ENCODE measurements around the gene ZNF862.

Gene ZNF862

DNA sequence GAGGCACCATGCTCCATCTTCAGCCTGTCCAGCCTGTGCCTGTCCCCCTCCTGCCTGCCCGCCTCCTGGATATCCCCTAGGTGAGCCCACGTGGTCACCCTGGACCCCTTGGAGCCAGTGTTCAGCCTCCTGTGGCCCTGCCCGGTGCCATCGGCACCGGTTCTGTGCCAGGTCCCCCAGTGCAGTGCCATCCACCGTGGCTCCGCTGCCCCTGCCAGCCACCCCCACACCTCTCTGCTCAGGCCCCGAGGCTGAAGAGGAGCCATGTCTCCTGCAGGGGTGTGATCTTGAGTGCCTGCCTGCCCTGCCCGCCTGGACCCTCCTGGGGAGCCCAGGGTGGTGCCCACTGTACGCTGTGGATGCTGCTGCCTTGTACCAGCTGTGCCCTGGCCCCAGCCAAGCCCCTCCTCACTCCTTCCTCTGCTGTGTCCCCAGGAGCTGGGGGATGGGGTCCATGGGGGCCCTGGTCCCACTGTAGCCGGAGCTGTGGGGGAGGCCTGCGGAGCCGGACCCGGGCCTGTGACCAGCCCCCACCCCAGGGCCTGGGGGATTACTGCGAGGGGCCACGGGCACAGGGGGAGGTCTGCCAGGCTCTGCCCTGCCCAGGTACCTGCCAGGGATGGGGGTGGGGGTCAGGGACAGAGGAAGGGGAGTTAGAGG is 26.2 kb upstream of the ZNF862 start:
- DNase-seq, result no peak

DNA sequence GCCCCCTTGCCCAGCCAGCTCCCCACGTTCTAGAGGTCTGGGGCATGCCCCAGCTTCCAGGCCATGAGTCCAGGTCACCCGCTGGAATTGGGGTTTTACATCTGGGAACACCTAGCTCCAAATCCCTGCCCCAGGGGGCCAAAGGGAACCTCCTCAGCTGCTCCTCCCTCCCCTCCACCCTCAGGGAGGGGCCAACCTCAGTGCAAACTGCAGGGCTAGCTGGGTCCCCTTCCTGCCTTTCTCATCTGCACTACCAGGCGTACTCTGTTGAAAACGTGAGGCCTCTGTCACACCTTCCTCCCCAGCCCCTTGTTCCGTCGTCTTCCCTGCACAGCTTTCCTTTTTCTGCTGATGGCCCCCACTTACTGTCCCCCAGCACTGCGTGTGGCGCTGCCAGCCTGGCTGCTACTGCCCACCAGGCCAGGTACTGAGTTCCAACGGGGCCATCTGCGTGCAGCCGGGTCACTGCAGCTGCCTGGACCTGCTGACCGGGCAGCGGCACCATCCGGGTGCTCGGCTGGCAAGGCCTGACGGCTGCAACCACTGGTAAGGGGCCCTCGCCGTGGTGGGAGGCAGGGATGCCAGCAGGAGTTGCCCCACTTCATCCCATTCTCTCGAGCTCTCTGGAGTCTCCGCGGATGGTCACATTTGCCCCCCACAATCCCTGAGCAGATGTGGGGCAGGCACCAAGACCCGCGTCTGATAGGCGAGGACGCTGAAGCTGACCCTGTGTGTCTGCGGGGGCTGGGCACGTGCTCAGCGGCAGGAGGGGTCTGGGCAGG is 24.7 kb upstream of the ZNF862 start:
- DNase-seq, result no peak

DNA sequence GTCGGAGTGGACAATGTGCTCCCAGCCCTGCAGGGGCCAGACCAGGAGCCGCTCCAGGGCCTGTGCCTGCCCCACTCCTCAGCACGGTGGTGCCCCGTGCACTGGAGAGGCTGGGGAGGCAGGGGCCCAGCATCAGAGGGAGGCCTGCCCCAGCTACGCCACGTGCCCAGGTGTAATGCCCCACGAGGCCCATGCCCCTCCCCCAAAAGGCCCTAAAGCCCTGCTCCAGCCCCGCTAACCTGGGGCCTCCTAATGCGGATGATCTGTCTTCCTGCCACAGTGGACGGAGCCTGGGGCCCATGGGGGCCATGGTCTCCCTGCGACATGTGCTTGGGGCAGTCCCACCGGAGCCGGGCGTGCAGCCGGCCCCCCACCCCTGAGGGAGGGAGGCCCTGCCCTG is 23.7 kb upstream of the ZNF862 start:
- no peak for DNase-seq

DNA sequence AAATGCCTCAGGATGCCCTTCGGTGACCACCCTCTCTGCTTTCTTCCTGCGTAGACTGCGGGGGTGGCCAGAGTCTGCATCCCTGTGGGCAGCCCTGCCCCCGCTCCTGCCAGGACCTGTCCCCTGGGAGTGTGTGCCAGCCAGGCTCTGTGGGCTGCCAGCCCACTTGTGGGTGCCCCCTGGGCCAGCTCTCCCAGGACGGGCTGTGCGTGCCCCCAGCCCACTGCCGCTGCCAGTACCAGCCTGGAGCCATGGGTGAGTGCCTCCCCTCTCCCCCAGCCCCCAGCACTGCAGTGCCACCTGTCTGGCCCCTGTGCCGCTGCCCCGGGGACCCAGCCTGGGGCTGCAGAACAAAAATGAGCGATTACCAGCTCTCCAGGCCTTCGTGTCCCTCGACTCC is 23.1 kb upstream of the ZNF862 start:
- no peak for DNase-seq

DNA sequence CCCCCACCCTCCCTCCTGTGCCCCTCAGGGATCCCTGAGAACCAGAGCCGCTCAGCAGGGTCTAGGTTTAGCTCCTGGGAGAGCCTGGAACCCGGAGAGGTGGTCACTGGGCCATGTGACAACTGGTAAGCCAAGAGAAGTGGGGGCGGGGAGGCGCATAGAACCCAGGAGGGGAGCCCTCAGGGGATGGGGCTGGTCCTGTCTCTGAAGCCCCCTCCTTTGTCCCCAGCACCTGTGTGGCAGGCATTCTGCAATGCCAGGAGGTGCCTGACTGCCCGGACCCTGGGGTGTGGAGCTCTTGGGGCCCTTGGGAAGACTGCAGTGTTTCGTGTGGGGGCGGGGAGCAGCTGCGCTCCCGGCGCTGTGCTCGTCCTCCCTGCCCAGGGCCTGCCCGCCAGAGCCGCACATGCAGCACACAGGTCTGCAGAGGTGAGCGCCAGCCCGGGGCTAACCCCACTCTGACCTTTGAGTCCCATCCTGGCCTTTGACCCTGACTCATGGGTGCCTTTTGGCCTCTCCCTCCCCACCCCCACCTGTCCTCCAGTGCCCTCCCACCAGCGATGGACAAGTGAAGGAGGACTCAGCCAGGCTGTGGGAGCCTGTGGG is 22.4 kb upstream of the ZNF862 start:
- DNase-seq, result no peak

DNA sequence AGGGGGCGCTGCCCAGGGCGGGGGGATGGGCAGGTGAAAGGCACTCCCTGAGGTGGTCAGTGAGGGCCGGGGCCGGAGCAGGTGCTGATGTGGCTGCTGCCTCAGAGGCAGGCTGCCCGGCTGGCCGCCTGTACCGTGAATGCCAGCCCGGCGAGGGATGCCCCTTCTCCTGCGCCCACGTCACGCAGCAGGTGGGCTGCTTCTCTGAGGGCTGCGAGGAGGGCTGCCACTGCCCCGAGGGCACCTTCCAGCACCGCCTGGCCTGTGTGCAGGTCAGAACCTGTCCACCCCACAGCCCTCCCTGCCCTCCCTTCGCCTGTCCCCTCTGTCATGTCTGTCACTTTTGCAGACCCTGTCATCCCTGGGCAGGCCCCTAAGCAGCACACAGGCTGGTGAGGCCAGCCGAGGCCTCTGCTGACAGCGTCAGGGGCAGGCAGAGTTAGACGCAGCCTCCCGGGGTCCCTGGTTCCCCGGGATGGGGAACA is 21.9 kb upstream of the ZNF862 start:
- no peak for DNase-seq

DNA sequence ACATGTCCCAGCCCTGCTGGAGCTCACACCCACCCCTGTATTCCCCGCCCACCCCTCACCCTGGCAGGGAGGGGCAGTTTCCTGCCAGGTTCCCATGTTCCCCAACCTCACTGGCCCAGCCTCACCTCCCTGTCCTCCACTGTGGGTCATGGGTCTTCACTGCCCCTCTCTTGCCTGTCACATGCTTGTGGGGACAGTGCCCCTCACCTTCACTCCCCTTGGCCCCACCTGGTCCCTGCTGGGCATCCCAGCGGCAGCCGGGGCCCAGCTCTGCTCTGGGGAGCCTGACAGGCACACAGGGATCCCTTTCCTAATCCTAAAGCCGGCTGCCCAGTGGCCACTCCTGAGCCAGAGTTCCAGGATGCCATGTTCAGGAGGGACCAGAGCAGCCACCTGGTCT is 21.4 kb upstream of the ZNF862 start:
- DNase-seq, result no peak

DNA sequence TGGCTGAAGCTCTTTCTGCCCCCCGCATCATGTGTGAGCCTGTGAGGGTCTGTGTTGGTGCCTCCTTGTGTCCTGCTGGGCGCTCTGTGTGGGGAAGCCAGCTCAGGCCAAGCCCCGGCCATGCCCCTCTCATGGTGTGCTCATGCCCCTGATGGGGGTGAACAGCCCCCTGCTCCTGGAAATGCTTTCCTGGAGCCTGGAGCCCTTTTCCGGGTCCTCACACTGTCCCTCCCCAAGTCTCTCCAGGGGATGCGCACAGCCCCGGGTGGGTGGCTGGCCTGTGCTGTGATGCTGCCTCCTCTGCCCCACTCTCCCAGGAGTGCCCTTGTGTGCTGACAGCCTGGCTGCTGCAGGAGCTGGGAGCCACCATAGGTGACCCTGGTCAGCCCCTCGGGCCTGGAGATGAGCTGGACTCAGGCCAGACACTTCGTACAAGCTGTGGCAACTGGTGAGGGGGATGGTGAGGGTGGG is 20.8 kb upstream of the ZNF862 start:
- no peak for DNase-seq

DNA sequence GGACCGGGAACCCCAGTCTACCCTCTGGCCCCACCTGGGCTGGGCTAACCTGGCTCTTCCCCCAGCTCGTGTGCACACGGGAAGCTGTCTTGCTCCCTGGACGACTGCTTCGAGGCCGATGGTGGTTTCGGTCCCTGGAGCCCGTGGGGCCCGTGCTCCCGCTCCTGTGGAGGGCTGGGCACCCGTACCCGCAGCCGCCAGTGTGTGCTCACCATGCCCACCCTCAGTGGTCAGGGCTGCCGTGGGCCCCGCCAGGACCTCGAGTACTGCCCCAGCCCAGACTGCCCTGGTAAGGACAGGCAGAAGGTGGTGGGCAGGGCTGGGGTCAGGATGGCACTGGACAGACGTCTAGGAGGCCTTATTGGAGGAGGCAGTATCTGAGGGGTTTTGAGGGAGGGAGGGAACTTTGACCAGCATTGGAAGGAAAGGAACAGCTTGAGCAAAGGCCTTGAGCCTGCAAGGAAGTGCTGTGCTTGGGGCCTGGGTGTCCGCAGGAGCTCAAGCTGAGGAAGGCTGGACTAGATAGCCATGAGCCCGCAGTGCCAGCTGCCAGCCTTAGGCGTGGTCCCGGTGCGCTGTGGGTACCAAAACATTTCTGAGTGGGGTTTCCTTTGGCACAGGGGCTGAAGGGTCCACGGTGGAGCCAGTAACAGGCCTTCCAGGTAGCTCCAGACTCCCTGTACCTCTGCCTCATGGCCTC is 20.2 kb upstream of the ZNF862 start:
- DNase-seq, result no peak

DNA sequence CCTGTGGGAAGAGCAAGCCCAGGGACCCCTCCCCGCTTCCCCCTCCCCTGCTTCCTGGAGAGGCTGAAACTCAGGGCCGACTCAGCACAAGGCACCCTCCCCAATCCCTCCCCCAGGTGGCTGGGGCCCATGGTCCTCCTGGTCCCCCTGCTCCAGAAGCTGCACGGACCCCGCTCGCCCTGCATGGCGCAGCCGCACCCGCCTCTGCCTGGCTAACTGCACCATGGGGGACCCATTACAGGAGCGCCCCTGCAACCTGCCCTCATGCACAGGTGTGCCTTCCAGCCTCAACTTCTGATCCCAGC is 19.7 kb upstream of the ZNF862 start:
- DNase-seq, result no peak

DNA sequence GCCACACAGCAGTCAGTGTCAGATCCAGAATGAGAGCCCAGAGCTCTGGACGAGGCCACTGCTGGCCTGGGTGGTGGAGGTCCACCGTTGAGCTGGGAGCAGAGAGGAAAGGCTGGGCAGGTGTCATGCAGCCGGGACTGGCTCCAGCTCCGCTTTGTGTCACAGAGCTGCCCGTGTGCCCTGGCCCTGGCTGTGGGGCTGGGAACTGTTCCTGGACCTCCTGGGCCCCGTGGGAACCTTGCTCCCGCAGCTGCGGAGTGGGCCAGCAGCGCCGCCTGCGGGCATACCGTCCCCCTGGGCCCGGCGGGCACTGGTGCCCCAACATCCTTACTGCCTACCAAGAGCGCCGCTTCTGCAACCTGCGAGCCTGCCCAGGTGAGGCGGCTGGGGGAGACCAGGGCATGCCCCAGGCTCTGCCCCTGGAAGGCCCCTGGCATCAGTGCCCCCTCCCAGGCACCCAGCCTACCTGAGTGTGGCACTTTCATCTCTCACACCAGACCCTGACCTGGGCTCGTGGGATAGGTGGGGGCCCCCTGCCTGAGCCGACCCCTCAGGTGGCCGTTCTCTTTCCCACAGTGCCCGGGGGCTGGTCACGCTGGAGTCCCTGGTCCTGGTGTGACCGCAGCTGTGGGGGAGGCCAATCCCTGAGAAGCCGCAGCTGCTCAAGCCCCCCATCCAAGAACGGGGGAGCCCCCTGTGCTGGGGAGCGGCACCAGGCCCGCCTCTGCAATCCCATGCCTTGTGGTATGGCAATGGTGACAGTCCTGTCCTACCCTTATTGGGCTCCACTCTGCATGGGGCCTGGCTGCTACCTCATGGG is 18.8 kb upstream of the ZNF862 start:
- DNase-seq, result no peak

DNA sequence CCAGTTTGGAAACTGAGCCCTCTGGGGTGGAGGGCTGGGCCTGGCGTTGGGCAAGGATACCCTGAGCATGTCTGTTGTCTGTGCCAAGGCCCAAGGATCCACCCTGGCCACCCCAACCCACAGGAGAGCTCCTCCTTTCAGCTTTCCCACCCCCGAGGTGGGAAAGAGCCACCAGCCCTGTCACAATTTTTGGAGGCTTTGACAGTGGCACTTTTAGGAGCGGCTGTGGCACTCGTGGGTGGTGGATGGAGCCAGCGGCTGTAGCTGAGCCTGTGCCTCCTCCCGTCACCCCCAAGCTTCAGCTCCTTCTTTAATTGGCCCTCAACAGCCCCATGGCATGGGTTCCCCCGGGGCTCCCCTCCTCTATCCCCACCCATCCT is 18.2 kb upstream of the ZNF862 start:
- no peak for DNase-seq

DNA sequence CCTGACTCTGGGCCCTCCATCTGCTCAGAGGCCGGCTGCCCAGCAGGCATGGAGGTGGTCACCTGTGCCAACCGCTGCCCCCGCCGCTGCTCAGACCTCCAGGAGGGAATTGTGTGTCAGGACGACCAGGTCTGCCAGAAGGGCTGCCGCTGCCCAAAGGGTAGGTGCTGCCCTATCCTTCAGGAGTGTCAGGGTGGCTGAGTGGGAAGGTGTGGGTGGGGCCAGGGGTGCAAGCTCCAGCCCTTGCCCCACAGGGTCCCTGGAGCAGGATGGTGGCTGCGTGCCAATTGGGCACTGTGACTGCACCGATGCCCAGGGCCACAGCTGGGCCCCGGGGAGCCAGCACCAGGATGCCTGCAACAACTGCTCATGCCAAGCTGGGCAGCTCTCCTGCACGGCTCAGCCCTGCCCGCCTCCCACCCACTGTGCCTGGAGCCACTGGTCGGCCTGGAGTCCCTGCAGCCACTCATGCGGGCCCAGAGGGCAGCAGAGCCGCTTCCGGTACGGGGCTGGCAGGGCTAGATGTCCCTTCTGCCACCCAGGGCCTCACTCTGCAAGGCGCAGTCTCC is 17.5 kb upstream of the ZNF862 start:
- no peak for DNase-seq

DNA sequence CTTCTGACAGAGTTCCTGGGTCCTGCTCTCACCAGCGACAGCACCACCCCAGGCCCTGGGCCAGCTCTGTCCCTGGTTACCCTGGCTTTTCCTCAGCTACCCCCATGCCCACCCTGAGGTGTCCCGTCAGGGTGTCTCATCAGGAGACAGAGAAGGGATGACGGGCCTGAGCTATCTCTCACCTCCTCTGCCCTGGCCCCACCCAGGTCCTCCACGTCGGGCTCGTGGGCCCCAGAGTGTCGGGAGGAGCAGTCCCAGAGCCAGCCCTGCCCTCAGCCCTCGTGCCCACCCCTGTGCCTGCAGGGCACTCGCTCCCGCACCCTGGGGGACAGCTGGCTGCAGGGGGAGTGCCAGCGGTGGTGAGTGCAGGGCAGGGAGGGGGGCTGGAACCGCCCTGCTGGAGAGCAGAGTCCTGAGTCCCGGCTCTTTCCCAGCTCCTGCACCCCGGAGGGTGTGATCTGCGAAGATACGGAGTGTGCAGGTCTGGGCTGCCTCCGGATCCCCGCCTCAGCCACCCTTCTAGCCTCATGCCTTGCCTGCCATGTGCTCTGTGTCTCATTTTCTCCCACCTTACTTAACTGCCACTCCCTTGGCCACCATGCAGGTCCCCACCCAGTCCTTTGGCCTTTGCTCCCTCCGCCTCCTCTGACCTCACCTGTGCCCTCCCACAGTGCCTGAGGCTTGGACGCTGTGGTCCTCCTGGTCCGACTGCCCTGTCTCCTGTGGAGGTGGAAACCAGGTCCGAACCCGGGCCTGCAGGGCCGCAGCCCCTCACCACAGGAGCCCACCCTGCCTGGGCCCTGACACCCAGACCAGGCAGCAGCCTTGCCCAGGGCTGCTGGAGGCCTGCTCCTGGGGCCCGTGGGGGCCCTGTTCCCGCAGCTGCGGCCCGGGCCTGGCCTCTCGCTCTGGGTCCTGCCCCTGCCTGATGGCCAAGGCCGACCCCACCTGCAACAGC is 16.7 kb upstream of the ZNF862 start:
- DNase-seq, result no peak

DNA sequence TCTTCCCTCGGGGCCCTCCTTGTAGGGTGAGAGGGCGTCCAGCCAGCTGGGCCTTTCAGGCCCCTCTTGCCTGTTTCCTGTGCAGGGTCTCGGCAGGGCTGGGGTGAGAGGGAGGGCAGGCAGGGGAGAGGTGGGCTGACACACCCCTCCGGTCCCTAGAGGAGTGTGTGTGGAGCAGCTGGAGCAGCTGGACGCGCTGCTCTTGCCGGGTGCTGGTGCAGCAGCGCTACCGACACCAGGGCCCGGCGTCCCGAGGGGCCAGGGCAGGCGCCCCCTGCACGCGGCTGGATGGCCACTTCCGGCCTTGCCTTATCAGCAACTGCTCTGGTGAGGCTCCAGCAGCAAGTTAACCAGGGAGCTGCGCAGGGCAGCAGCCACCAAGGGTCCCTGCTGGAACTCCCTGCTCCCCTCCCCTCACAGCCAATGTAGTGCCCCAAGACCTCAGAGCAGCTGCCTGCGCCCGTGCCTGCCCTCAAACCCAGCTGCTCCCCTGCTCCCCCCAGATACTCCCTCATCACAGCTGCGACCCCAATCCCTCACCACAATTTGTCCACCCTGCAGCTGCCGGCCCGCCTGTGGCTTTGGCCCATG is 15.7 kb upstream of the ZNF862 start:
- DNase-seq, result no peak

DNA sequence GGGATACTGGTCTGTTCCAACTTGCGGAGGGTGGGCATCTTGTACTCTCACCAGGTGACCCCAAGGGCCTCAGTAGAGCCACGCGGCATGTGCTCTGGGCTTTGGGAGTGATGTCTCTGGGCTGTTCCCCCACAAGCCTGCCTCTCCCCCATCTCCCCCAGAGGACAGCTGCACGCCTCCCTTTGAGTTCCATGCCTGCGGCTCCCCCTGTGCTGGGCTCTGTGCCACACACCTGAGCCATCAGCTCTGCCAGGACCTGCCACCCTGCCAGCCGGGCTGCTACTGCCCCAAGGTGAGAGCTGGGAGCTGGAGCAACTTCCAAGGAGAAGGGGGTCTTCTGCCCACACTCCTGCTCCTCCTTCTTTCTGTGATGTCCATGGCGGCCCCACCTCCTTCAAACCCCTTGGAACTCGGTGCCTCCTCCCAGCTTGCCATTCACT is 15.0 kb upstream of the ZNF862 start:
- no peak for DNase-seq

DNA sequence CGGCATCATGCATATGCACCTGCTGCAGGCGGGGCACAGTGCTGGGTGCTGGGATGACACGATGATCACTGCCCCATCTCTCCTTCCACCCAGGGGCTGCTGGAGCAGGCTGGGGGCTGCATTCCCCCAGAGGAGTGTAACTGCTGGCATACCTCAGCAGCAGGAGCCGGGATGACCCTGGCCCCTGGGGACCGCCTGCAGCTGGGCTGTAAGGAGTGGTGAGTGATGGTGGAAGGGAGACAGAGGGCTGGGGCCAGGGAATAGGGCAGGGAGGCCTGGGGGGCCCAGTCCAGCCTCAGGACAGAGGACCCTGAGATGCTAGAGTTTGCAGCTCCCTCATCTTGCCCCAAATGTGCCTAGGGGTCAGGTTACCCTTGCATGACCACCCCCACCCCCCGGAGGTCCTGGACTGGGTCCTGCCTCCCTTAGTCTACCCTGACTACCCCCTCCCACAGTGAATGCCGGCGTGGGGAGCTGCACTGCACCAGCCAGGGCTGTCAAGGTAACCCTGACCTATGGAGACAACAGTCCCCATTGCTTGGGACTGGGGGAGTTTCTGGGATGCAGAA is 14.5 kb upstream of the ZNF862 start:
- DNase-seq, result no peak

DNA sequence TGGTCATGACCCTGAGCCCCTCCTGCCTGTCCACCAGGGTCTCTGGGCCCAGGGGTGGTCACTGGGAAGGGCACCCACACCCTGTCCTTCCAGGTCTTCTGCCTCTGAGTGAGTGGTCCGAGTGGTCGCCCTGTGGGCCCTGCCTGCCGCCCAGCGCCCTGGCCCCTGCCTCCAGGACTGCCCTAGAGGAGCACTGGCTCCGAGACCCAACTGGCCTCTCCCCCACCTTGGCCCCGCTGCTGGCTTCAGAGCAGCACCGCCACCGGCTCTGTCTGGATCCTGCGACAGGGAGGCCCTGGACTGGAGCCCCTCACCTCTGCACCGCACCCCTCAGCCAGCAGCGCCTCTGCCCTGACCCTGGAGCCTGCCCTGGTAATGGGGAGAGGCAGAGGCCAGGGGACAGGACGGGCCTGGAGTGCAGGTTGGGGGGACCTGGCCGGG is 13.9 kb upstream of the ZNF862 start:
- no peak for DNase-seq

DNA sequence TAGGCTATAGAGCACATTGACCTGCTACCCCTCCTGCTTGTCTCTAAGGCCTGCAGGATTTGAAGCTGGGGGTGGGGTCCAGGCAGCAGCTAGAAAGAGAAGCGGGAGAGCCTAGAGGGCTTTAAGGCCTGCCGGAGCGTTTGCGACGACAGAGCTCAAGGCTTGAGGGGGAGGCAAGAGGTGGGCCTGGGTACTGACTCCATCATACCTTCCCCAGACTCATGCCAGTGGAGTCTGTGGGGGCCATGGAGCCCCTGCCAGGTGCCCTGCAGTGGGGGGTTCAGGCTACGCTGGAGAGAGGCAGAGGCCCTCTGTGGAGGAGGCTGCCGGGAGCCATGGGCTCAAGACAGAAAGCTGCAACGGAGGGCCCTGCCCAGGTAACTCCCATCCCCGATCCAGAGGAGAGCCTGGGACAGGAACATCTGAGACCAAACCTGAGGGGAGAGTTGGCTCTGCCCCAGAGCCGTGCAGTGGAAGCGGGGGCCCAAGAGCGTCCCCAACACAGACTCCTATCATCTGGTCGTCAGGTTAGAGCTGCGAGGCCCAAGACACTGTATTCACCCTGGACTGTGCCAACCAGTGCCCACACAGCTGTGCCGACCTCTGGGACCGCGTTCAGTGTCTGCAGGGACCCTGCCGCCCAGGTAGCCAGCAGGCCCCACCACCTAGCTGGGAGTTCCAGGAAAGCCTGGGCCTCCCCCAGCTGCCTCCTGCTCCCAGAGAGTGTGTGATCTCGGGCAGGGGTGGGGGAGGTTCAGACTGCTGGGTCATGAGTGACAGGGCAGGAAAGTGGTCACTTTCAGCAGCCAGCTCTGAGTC is 13.2 kb upstream of the ZNF862 start:
- DNase-seq, result no peak
